Lower leg skin (tissue), 4 donors: ENCODE measurements around the gene RBMXL2. TPM values are rescaled to one million over a fixed set of nuclear protein-coding genes. Genes with fewer than 3 reads are reported as not detected.

Experiments used
- DNase-seq, 2 donors: peaks; one replicate each; pipeline ENCODE4 v3.0.0-alpha.2; 2019; ENCODE audit warnings: low spot score in 2 of 2
- H3K4me3 ChIP-seq: fragments of 200-600 bp; sonication (generic); 2 replicates; pipeline ENCODE4 v1.5.1; 2017; ENCODE audit warnings: mild to moderate bottlenecking, low read depth; ENCODE audit not compliant: poor library complexity, severe bottlenecking
- POLR2A ChIP-seq, 2 donors: fragments of 450-650 bp; IDR thresholded peaks; one replicate each; pipeline ENCODE4 v1.6.1; 2016 to 2017; ENCODE audit warnings: antibody characterized with exemption in 2 of 2, mild to moderate bottlenecking in 1 of 2, moderate library complexity in 1 of 2
- WGBS, 2 donors: methylation state at CpG; one replicate each; pipeline ENCODE4 v1.1.5; 2018; 5-methylcytosine and 5-hydroxymethylcytosine counted together
- intact Hi-C: fragments of 100-400 bp; cut with DNase I; formaldehyde crosslinking; loops from one replicate; pipeline ENCODE4 v1.15.0; 2023; ENCODE audit warnings: low total_unique reads
- total RNA-seq, 4 donors: library from RNA; depleted of rRNA; stranded (reverse); fragments of >200 nt; gene quantifications; one replicate each; pipeline ENCODE4 v1.1.0, GENCODE V29; 2016
- TF ChIP-seq, protein P1 (sequence below), 3 donors: fragments of 450-650 bp; IDR thresholded peaks; one replicate each; pipeline ENCODE4 v1.5.1; 2016; ENCODE audit warnings: antibody characterized with exemption in 3 of 3, mild to moderate bottlenecking in 3 of 3, moderate library complexity in 2 of 3

RBMXL2 gene
- total RNA-seq, result not detected

DNA sequence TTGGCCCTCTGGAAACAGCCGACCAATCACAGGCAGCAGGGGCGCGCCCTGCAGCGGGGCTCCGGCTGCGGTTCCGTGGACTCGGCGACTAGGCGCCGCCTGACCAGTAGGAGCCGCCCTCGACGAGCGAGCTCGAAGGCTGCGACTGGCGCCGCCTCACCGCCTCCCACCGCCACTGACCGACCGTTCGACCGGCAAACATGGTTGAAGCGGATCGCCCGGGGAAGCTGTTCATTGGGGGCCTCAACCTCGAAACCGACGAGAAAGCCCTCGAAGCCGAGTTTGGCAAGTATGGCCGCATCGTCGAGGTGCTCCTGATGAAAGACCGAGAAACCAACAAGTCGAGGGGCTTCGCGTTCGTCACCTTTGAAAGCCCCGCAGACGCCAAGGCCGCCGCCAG is at the start of gene RBMXL2:
TSS of gene RBMXL2 (plus strand) at position 78 of the 400 bp plus-strand sequence. CDS start at position 201, 123 bp downstream.
- no peak within 1 kb of the TSS for H3K4me3 ChIP-seq
- 62 to 82% methylated on average over 44 to 45 of the region's 45 CpGs for WGBS, 2 donors
- TF ChIP-seq POLR2A (IDR thresholded peaks at IDR 0.05), result no peak
- TF ChIP-seq, protein P1, sequence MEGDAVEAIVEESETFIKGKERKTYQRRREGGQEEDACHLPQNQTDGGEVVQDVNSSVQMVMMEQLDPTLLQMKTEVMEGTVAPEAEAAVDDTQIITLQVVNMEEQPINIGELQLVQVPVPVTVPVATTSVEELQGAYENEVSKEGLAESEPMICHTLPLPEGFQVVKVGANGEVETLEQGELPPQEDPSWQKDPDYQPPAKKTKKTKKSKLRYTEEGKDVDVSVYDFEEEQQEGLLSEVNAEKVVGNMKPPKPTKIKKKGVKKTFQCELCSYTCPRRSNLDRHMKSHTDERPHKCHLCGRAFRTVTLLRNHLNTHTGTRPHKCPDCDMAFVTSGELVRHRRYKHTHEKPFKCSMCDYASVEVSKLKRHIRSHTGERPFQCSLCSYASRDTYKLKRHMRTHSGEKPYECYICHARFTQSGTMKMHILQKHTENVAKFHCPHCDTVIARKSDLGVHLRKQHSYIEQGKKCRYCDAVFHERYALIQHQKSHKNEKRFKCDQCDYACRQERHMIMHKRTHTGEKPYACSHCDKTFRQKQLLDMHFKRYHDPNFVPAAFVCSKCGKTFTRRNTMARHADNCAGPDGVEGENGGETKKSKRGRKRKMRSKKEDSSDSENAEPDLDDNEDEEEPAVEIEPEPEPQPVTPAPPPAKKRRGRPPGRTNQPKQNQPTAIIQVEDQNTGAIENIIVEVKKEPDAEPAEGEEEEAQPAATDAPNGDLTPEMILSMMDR (IDR thresholded peaks at IDR 0.05), result no peak
- no peak for DNase-seq
- intact Hi-C loops, result no loop called here

DNA sequence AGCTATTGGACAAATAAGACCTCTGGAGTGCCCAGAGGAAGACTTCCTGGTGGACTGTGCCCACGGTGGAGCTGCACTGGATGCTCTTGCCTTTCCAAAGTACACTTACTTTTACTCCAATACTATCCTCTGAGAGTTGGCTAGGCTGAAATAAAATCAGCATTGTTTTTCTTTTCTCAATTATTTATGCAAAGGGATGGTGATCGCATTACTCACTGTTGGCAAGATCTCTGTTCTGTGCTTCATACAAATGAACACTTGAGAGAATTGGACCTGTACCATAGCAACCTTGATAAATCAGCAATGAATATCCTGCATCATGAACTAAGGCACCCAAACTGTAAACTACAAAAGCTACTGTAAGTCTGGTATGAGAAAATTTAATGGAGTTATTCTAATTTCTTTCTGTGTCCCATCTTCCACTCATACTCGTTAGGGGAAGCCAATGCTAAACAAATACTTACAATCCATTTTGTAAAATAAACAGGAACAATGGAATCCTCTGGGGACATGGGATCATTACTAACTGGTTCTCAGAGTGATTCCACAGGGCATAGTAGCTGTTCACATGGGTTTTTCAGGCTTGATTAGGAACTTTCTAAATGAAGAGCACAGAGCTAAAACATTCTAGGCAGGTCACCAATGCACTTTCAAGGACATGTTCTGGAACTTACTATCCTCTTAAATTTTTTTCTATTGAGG is 42.2 kb upstream of the RBMXL2 start:
- DNase-seq, result no peak
- 47 to 56% methylated on average over 3 of the region's 3 CpGs for WGBS, 2 donors
- TF ChIP-seq, protein P1 (IDR thresholded peaks at IDR 0.05), result no peak
- TF ChIP-seq POLR2A (IDR thresholded peaks at IDR 0.05), result no peak
- intact Hi-C loops, result no loop called here
- no peak overlapping the region for H3K4me3 ChIP-seq

DNA sequence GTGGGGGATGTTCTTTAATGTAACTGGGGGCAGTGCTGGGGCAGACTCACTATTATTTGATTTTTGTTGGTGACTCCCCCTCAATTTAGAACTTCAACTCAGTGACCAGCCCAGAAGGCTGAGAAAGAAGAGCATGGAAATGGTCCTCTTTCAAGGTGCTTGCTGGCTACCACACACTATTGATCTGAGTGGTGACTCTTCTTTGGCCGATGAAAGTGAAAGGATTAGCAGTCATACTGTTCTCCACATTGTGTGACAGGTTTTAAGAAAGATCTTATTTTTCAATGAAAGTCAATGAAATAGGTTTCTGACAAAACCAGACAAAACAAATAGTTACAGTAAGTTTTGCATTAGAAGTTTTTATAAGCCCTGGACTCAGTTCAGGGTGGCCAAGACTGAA is 38.6 kb upstream of the RBMXL2 start:
- WGBS, 2 donors, result 96 to 97% methylated on average over 1 of the region's 1 CpG
- TF ChIP-seq, protein P1 (IDR thresholded peaks at IDR 0.05), result no peak
- TF ChIP-seq POLR2A (IDR thresholded peaks at IDR 0.05), result no peak
- no peak for DNase-seq
- H3K4me3 ChIP-seq, result no peak overlapping the region
- intact Hi-C loops, result no loop called here

DNA sequence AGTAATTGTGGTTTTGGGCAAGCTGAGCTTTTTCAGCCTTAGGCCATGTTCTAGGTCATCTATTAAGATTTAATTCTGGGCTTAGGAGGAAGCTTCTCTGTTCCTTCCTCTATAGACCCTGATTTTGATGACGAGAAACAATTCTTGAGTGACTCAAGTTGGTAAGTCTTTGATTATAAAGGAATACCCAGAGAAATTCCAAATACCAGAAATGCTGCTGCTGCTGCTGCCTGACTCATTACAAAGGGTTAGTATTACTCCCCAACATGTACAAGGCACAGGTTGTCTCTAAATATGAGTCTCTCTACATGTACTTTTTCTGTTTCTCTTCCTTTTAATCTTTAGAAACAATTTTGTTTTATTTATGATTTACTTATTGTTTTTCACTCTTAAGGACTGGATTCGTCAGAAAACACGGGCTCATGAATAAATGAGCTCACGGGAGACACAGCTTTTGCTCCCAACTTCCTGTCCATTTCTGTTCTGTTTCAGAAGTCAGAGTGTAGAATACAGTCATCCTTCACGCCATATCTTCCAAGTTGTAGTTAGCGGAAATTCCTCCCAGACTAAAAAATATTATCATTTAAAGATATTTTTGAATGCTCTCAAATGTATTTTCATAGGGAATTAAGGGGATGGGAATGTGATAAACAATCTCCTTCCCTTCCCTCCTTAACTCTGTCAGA is 31.8 kb upstream of the RBMXL2 start:
- no peak for DNase-seq
- 77 to 82% methylated on average over 6 of the region's 6 CpGs for WGBS, 2 donors
- intact Hi-C loops, result no loop called here
- H3K4me3 ChIP-seq, result no peak overlapping the region
- no peak for TF ChIP-seq POLR2A (IDR thresholded peaks at IDR 0.05)
- TF ChIP-seq, protein P1 (IDR thresholded peaks at IDR 0.05), result no peak

DNA sequence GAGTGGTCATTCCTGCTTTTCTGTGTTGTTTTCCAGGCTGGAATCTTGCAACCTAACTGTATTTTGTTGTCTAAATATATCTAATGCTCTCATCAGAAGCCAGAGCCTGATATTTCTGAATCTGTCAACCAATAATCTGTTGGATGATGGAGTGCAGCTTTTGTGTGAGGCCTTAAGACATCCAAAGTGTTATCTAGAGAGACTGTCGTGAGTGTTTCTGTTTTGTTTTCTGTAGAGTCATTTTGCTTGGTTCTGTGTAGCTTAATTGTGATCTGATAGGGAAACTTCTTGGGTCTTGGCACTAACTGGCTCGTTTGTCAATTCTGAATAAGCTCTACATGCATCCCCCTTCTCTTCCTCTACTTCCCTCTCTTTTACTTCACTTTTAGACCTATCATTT is 31.2 kb upstream of the RBMXL2 start:
- 47 to 48% methylated on average over 2 of the region's 2 CpGs for WGBS, 2 donors
- H3K4me3 ChIP-seq, result no peak overlapping the region
- intact Hi-C loops, result no loop called here
- DNase-seq, result no peak
- no peak for TF ChIP-seq POLR2A (IDR thresholded peaks at IDR 0.05)

DNA sequence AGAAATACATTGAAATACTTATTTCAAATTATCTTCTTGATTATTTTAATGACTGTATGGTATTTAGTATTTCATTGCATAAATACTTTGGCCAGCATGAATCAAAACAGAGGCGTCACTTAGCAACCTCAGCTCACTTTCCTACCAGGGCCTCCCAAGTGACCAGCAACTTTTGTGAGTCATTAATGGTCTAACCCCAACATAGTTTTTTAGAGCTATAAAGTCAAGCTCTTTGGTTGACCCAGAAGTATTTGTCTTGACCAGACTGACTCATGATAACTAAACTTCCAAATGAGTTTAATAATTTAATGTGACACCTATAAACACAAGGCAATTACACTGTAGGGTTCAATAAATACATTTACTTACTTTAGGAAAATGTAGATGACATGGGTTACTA is 27.9 kb upstream of the RBMXL2 start:
- DNase-seq, result no peak
- H3K4me3 ChIP-seq, result no peak overlapping the region
- intact Hi-C loops, result no loop called here
- TF ChIP-seq, protein P1 (IDR thresholded peaks at IDR 0.05), result no peak
- TF ChIP-seq POLR2A (IDR thresholded peaks at IDR 0.05), result no peak
- 73 to 82% methylated on average over 1 of the region's 1 CpG for WGBS, 2 donors
